H1 (cell line): ENCODE data around the gene SHISA8. TPM values are rescaled to one million over a fixed set of nuclear protein-coding genes. Genes with fewer than 3 reads are reported as not detected.
A peak's percentile ranks its signal among the peaks of the same experiment; 100 is the strongest.

Source experiments
- CTCF ChIA-PET: fragments of 300-600 bp; sonication (Branson Sonifier 250); formaldehyde crosslinking; loops from one replicate; lab custom pipeline; 2021; ENCODE audit not compliant: partially characterized antibody; lab: Charles Lee
- POLR2A ChIA-PET: fragments of 300-600 bp; sonication (Branson Sonifier 250); formaldehyde crosslinking; loops from one replicate; lab custom pipeline; 2021; ENCODE audit warnings: inconsistent platforms; ENCODE audit not compliant: partially characterized antibody; lab: Charles Lee
- DNase-seq, 2 experiments: peaks; one replicate each; pipeline versions ENCODE4 v3.0.0 to v3.0.0-alpha.2; 2010 to 2022; ENCODE audit warnings: low spot score in 2 of 2, low read depth in 1 of 2, mixed read lengths in 1 of 2
- FAIRE-seq: peaks from 2 replicates; lab custom pipeline; 2011; peaks lifted over from hg19 to GRCh38; lab: Jason Lieb, UNC
- H2AFZ ChIP-seq: 2 replicates; pipeline ENCODE4 v1.8.1; 2012; ENCODE audit warnings: low read length, inconsistent platforms
- H2AK5ac ChIP-seq: 2 replicates; pipeline ENCODE4 v1.6.1; 2013; ENCODE audit warnings: low read depth, low read length
- H2BK120ac ChIP-seq: replicated peaks from 2 replicates; pipeline ENCODE3; 2013; ENCODE audit warnings: low read depth, low read length, inconsistent platforms
- H2BK12ac ChIP-seq: 2 replicates; pipeline ENCODE4 v1.6.1; 2013; ENCODE audit warnings: low read depth, low read length
- H2BK15ac ChIP-seq: 2 replicates; pipeline ENCODE4 v1.6.1; 2013; ENCODE audit warnings: low read length
- H2BK20ac ChIP-seq: 2 replicates; pipeline ENCODE4 v1.6.1; 2013; ENCODE audit warnings: low read length
- H2BK5ac ChIP-seq: 2 replicates; pipeline ENCODE4 v1.6.1; 2013; ENCODE audit warnings: low read depth, low read length
- H3K14ac ChIP-seq: 2 replicates; pipeline ENCODE4 v1.6.1; 2013; ENCODE audit warnings: inconsistent platforms; ENCODE audit not compliant: insufficient read length
- H3K18ac ChIP-seq: 2 replicates; pipeline ENCODE4 v1.6.1; 2013; ENCODE audit warnings: low read length; ENCODE audit errors: extremely low read depth
- H3K23ac ChIP-seq: 2 replicates; pipeline ENCODE4 v1.6.1; 2013; ENCODE audit warnings: inconsistent platforms; ENCODE audit not compliant: insufficient read length
- H3K23me2 ChIP-seq: 2 replicates; pipeline ENCODE4 v1.6.1; 2013; ENCODE audit warnings: low read depth, low read length
- H3K27ac ChIP-seq: 2 replicates; pipeline ENCODE4 v1.6.1; 2011; ENCODE audit warnings: low read depth, low read length, inconsistent platforms
- H3K27me3 ChIP-seq, 4 experiments: replicated peaks in 1 of 4; 1 replicate in 1 of 4; 2 replicates in 3 of 4; pipeline versions ENCODE4 v1.6.1 to v1.8.1; 2011 to 2013; ENCODE audit warnings: low read length in 3 of 4, mild to moderate bottlenecking in 3 of 4, inconsistent platforms in 2 of 4, mixed read lengths in 2 of 4, moderate library complexity in 1 of 4; ENCODE audit not compliant: control insufficient read depth in 3 of 4, insufficient read depth in 3 of 4; ENCODE audit errors: extremely low read depth in 1 of 4
- H3K36me3 ChIP-seq, 4 experiments: 2 replicates each; pipeline versions ENCODE4 v1.6.1 to v1.8.1; 2011 to 2013; ENCODE audit warnings: mild to moderate bottlenecking in 4 of 4, low read length in 3 of 4, moderate library complexity in 2 of 4, control low read depth in 1 of 4, inconsistent platforms in 1 of 4; ENCODE audit not compliant: insufficient read depth in 4 of 4, control insufficient read depth in 2 of 4
- H3K4ac ChIP-seq: replicated peaks from 2 replicates; pipeline ENCODE3; 2013; ENCODE audit warnings: low read length, low read depth, mixed read lengths, inconsistent platforms; ENCODE audit not compliant: insufficient read length
- H3K4me1 ChIP-seq, 4 experiments: replicated peaks in 1 of 4; 1 replicate in 1 of 4; 2 replicates in 3 of 4; pipeline versions ENCODE4 v1.6.1 to v1.8.1; 2011 to 2013; ENCODE audit warnings: low read length in 3 of 4, inconsistent platforms in 2 of 4, mixed read lengths in 1 of 4; ENCODE audit not compliant: insufficient read depth in 4 of 4, control insufficient read depth in 3 of 4
- H3K4me2 ChIP-seq, 2 experiments: 2 replicates each; pipeline versions ENCODE4 v1.6.1 to v1.8.1; 2011 to 2013; ENCODE audit warnings: low read depth in 2 of 2, low read length in 2 of 2, control low read depth in 1 of 2, inconsistent platforms in 1 of 2, mild to moderate bottlenecking in 1 of 2; ENCODE audit not compliant: insufficient read depth in 1 of 2
- H3K4me3 ChIP-seq, 4 experiments: fragments of 200-600, 300-600 bp in 1 of 4; sonication (generic), shearing (Covaris generic), sonication (Bioruptor Twin) in 1 of 4; 2 replicates each; pipeline versions ENCODE4 v1.5.1 to v1.8.1; 2011 to 2016; ENCODE audit warnings: low read length in 4 of 4, low read depth in 3 of 4, control low read depth in 2 of 4, inconsistent platforms in 2 of 4, mild to moderate bottlenecking in 2 of 4, mixed read lengths in 1 of 4, moderate library complexity in 1 of 4; ENCODE audit not compliant: insufficient read depth in 2 of 4; ENCODE audit errors: extremely low read depth in 1 of 4
- H3K56ac ChIP-seq: replicated peaks from 2 replicates; pipeline ENCODE3; 2013; ENCODE audit warnings: low read depth, mild to moderate bottlenecking, mixed read lengths, low read length, inconsistent platforms; ENCODE audit not compliant: insufficient read length
- H3K79me1 ChIP-seq: 2 replicates; pipeline ENCODE4 v1.6.1; 2013; ENCODE audit warnings: low read depth, low read length, control low read depth
- H3K79me2 ChIP-seq, 2 experiments: 2 replicates each; pipeline versions ENCODE4 v1.6.1 to v1.8.1; 2012 to 2013; ENCODE audit warnings: low read length in 2 of 2, mild to moderate bottlenecking in 2 of 2, inconsistent platforms in 1 of 2; ENCODE audit not compliant: insufficient read depth in 2 of 2, control insufficient read depth in 1 of 2
- H3K9ac ChIP-seq, 4 experiments: replicated peaks in 1 of 4; 1 replicate in 1 of 4; 2 replicates in 3 of 4; pipeline versions ENCODE4 v1.6.1 to v1.8.1; 2011 to 2013; ENCODE audit warnings: low read depth in 3 of 4, low read length in 3 of 4, control low read depth in 2 of 4, mild to moderate bottlenecking in 2 of 4, moderate library complexity in 2 of 4, inconsistent platforms in 1 of 4; ENCODE audit errors: extremely low read depth in 1 of 4
- H3K9me3 ChIP-seq, 2 experiments: 2 replicates each; pipeline versions ENCODE4 v1.6.1 to v1.8.1; 2012 to 2013; ENCODE audit warnings: mild to moderate bottlenecking in 2 of 2, moderate library complexity in 2 of 2, control low read depth in 1 of 2, inconsistent platforms in 1 of 2, low read depth in 1 of 2, low read length in 1 of 2, mixed read lengths in 1 of 2; ENCODE audit not compliant: insufficient read depth in 2 of 2
- H4K20me1 ChIP-seq, 2 experiments: replicated peaks in 1 of 2; 2 replicates each; pipeline versions ENCODE3 to v1.8.1; 2011 to 2013; ENCODE audit warnings: inconsistent platforms in 2 of 2, low read length in 2 of 2, mild to moderate bottlenecking in 1 of 2; ENCODE audit not compliant: insufficient read depth in 2 of 2, control insufficient read depth in 1 of 2
- H4K5ac ChIP-seq: 2 replicates; pipeline ENCODE4 v1.6.1; 2013; ENCODE audit warnings: low read length, low read depth, mixed read lengths, inconsistent platforms; ENCODE audit not compliant: insufficient read length
- H4K8ac ChIP-seq: 2 replicates; pipeline ENCODE4 v1.8.0; 2013; ENCODE audit warnings: mild to moderate bottlenecking, moderate library complexity, low read length, inconsistent platforms; ENCODE audit not compliant: insufficient read depth; ENCODE audit errors: extremely low read depth
- H4K91ac ChIP-seq: replicated peaks from 2 replicates; pipeline ENCODE3; 2013; ENCODE audit warnings: low read length, mixed read lengths, inconsistent platforms; ENCODE audit not compliant: insufficient read length
- BACH1 ChIP-seq: IDR thresholded peaks from 2 replicates; pipeline ENCODE4 v1.6.1; 2012; ENCODE audit warnings: low read length, improper control_type of control experiment
- CBX8 ChIP-seq: fragments of 300-800, 300-1000 bp; sonication (generic); IDR thresholded peaks from 2 replicates; pipeline ENCODE4 v1.7.1; 2016; ENCODE audit warnings: low read depth, low read length, borderline replicate concordance
- EGR1 ChIP-seq: IDR thresholded peaks from 2 replicates; pipeline ENCODE4 v1.6.1; 2011; ENCODE audit warnings: low read depth, low read length, borderline replicate concordance
- EP300 ChIP-seq, 2 experiments: IDR thresholded peaks; 1 replicate in 1 of 2; 2 replicates in 1 of 2; pipeline ENCODE4 v1.6.1; 2011 to 2012; ENCODE audit warnings: low read depth in 2 of 2, low read length in 2 of 2, mild to moderate bottlenecking in 2 of 2, borderline replicate concordance in 1 of 2, inconsistent platforms in 1 of 2, moderate library complexity in 1 of 2
- GABPA ChIP-seq: IDR thresholded peaks from 2 replicates; pipeline ENCODE4 v1.6.1; 2011; ENCODE audit warnings: mild to moderate bottlenecking, low read length, moderate library complexity, borderline replicate concordance; ENCODE audit not compliant: insufficient read depth
- JUN ChIP-seq: IDR thresholded peaks from 2 replicates; pipeline ENCODE4 v1.6.1; 2011; ENCODE audit warnings: low read depth, mild to moderate bottlenecking, improper control_type of control experiment, low read length
- MAFK ChIP-seq: IDR thresholded peaks from 2 replicates; pipeline ENCODE4 v1.6.1; 2012; ENCODE audit warnings: low read depth, mild to moderate bottlenecking, improper control_type of control experiment, low read length
- NRF1 ChIP-seq: IDR thresholded peaks from 2 replicates; pipeline ENCODE4 v1.6.1; 2011; ENCODE audit warnings: mild to moderate bottlenecking, low read depth, low read length, improper control_type of control experiment
- POLR2A ChIP-seq, 2 experiments: IDR thresholded peaks; 1 replicate in 1 of 2; 2 replicates in 1 of 2; pipeline ENCODE4 v1.6.1; 2011; ENCODE audit warnings: low read depth in 2 of 2, low read length in 2 of 2, mild to moderate bottlenecking in 2 of 2; ENCODE audit errors: control extremely low read depth in 1 of 2
- SAP30 ChIP-seq: fragments of 300-600 bp; sonication (generic); IDR thresholded peaks from 2 replicates; pipeline ENCODE4 v1.7.1; 2012; ENCODE audit warnings: low read length, moderate library complexity, mild to moderate bottlenecking, inconsistent platforms; ENCODE audit not compliant: insufficient read depth, insufficient replicate concordance
- SIRT6 ChIP-seq: IDR thresholded peaks from one replicate; pipeline ENCODE4 v1.7.1; 2012; ENCODE audit warnings: low read length, inconsistent platforms
- TAF7 ChIP-seq: optimal IDR thresholded peaks from 2 replicates; pipeline ENCODE3; 2011; ENCODE audit warnings: low read depth, mild to moderate bottlenecking, inconsistent platforms, low read length, moderate library complexity, borderline replicate concordance
- WGBS, 2 experiments: shearing (Covaris generic) in 1 of 2; methylation state at CpG; one replicate each; pipeline versions ENCODE4 v1.1.6 to v1.1.7; 2013 to 2015; ENCODE audit warnings: low lambda C conversion rate in 2 of 2, mixed read lengths in 2 of 2, inconsistent platforms in 1 of 2, low coverage in 1 of 2, missing lambda C conversion rate in 1 of 2; ENCODE audit not compliant: insufficient replicate concordance in 2 of 2, insufficient coverage in 1 of 2, insufficient read length in 1 of 2; ENCODE audit errors: extremely low coverage in 1 of 2, missing lambda C conversion rate in 1 of 2; 5-methylcytosine and 5-hydroxymethylcytosine counted together
- polyA plus RNA-seq, 7 experiments: library from polyadenylated mRNA; depleted of rRNA in 3 of 7; stranded (reverse) in 5 of 7; unstranded in 2 of 7; fragments of >200 nt in 5 of 7; fragments of 200-250 nt in 2 of 7; gene quantifications; 1 replicate in 5 of 7; 2 replicates in 1 of 7; 4 replicates in 1 of 7; pipeline versions ENCODE4 v1.2.1 to v1.2.3, GENCODE V29; 2011 to 2013; ENCODE audit warnings: missing spikeins in 2 of 7, mixed read lengths in 2 of 7
- total RNA-seq: library from RNA; stranded (reverse); fragmentation: NEBNext Ultra II Directional; extraction: Animal tissue kit (Norgen Biotek cat#: 25700); gene quantifications from 2 replicates; pipeline ENCODE4 v1.2.1, GENCODE V29; 2021

The SHISA8 gene
- total and polyA plus RNA-seq, 2 of the 8 experiments (the other 6 are each of a cell fraction or from before 2014, with no cell fraction given), result 0.14 to 0.89 TPM

DNA sequence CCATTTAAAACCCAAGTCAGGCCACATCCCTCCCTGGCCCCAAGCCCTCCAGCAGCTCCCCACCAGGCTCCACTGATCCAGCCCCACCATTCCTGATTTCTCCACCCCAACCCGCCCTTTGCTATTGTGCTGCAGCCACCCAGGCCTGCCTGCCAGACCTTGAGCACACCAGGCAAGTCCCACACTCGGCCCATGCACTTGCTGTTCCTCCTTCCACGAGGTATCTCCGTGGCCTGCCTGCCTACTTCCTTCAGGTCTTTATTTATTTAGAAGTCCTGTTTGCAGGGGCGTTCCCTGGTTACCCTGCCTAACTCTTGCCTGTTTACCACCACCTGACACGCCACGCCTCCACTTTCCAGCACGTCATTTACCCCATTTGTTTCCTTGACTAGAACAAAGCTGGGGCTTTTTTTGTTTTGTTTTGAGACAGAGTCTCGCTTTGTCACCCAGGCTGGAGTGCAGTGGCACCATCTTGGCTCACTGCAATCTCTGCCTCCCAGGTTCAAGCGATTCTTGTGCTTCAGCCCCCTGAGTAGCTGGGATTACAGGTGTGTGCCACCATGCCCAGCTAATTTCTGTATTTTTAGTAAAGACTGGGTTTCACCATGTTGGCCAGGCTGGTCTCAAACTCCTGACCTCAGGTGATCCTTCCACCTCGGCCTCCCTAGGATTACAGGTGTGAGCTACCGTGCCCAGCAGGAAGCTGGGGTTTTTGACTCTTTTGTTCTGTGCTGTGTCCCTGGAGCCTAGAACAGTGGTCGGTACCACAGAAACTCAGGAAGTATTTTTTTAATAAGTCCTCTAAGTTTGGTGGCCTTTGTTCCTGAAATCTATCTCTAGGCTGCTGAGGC lies 25.3 kb upstream of the SHISA8 start:
- Histone ChIP-seq H3K27me3 (no peaks in the 10 kb centered on the region), H4K8ac (0 out of 2 replicates have a peak overlapping the region, but pooled peaks have one; percentile 52), H3K14ac (no peak overlapping the region), H3K23ac (no peak overlapping the region), H2BK15ac (no peak overlapping the region), H3K4me1 (peaks cover 0 to 2% (median under 1%) of the 10 kb centered on the region in 4 experiments; a peak in 3 of 7 replicates), H3K18ac (no peak overlapping the region; the same call in none of the 2 replicates), H3K4me3 (no peak overlapping the region), H4K5ac (no peak overlapping the region), H2AFZ (no peak overlapping the region), H3K4ac (no peak overlapping the region), H2AK5ac (no peak overlapping the region), H2BK5ac (no peak overlapping the region), H3K56ac (no peak overlapping the region), H3K27ac (no peak overlapping the region), H3K23me2 (no peaks in the 10 kb centered on the region), H3K36me3 (peaks cover 27 to 56% (median 46%) of the 10 kb centered on the region in 4 experiments), H2BK20ac (no peak overlapping the region), H3K4me2 (no peak overlapping the region), H2BK12ac (no peak overlapping the region), H4K20me1 (peaks cover 14 to 22% of the 10 kb centered on the region in 2 experiments), H3K9me3 (no peaks in the 10 kb centered on the region), H3K79me2 (0 out of 4 replicates have a peak, but pooled peaks cover 0 to 2% of the 10 kb centered on the region in 2 experiments), H3K9ac (no peak overlapping the region; a peak in 2 of 7 replicates), H2BK120ac (no peak overlapping the region), H3K79me1 (peaks cover 5% of the 10 kb centered on the region), H4K91ac (no peak overlapping the region)
- DNase-seq, result no peak
- TF ChIP-seq POLR2A (IDR thresholded peaks at IDR 0.05; ENCODE audit: control extremely low read depth in 1 of 2, low read depth in 2 of 2, low read length in 2 of 2) (no peak), CBX8 (no peak), GABPA (no peak), MAFK (no peak), JUN (no peak), TAF7 (no peak), BACH1 (no peak), EP300 (IDR thresholded peaks at IDR 0.05; ENCODE audit: borderline replicate concordance in 1 of 2, low read depth in 2 of 2, low read length in 2 of 2) (no peak), EGR1 (no peak), NRF1 (no peak), SIRT6 (no peak), SAP30 (no peak)
- FAIRE-seq, result no peak
- POLR2A ChIA-PET, result interaction anchor here (1.0 to 2.0 kb wide), 5 partner anchors 12 to 31 kb away, joined by 3 to 17 read pairs (median 4); partner anchors contain the start of gene TNFRSF13C
- CTCF ChIA-PET, result interaction anchor here (0.7 to 6.3 kb wide), 31 partner anchors 9 to 662 kb away, joined by 3 to 77 read pairs (median 4); partner anchors contain the start of genes SMIM45 and TNFRSF13C
- WGBS, 2 experiments, result 92% methylated on average over 13 of the region's 13 CpGs; no CpG with 5 or more reads in 1 of the 2 experiments
